Testis (tissue), 3 donors: ENCODE data around the gene RBKS. TPM values are rescaled to one million over a fixed set of nuclear protein-coding genes. Genes with fewer than 3 reads are reported as not detected.

Experiments
- DNase-seq: peaks from one replicate; pipeline ENCODE4 v3.0.0-alpha.2; 2019
- H3K27ac ChIP-seq, 2 donors: fragments of 200-600 bp; sonication (generic); one replicate each; pipeline ENCODE4 v1.5.1; 2019
- H3K27me3 ChIP-seq: fragments of 200-600 bp; sonication (generic); one replicate; pipeline ENCODE4 v1.5.1; 2019
- H3K36me3 ChIP-seq: fragments of 200-600 bp; sonication (generic); one replicate; pipeline ENCODE4 v1.5.1; 2017; ENCODE audit warnings: low read depth; ENCODE audit errors: missing control alignments
- H3K4me1 ChIP-seq: fragments of 200-600 bp; sonication (generic); one replicate; pipeline ENCODE4 v1.5.1; 2019
- H3K4me3 ChIP-seq, 2 donors: fragments of 200-600 bp; sonication (generic); one replicate each; pipeline ENCODE4 v1.5.1; 2017 to 2019
- H3K9me3 ChIP-seq: fragments of 200-600 bp; sonication (generic); one replicate; pipeline ENCODE4 v1.5.1; 2017
- CTCF ChIP-seq, 3 experiments: fragments of 450-650 bp in 2 of 3; fragments of 200-600 bp in 1 of 3; sonication (generic) in 1 of 3; IDR thresholded peaks; one replicate each; pipeline ENCODE4 v1.5.1; 2016 to 2019; ENCODE audit warnings: antibody characterized with exemption in 3 of 3, mild to moderate bottlenecking in 2 of 3, moderate library complexity in 1 of 3
- POLR2A ChIP-seq: fragments of 450-650 bp; IDR thresholded peaks from one replicate; pipeline ENCODE4 v1.6.1; 2017; ENCODE audit warnings: antibody characterized with exemption, mild to moderate bottlenecking, moderate library complexity
- WGBS, 2 donors: methylation state at CpG; one replicate each; pipeline ENCODE4 v1.1.5; 2018; 5-methylcytosine and 5-hydroxymethylcytosine counted together
- intact Hi-C: fragments of 100-400 bp; cut with DNase I; formaldehyde crosslinking; loops from one replicate; pipeline ENCODE4 v1.15.1; 2023; ENCODE audit warnings: low total_unique reads
- polyA plus RNA-seq: library from polyadenylated mRNA; stranded (reverse); fragments of 350-450 nt; fragmentation: Illumina TruSeq; extraction: RNeasy Lipid Tissue Mini Kit (QIAGEN cat#74804); gene quantifications from one replicate; pipeline ENCODE4 v1.2.3, GENCODE V29; 2014; ENCODE audit warnings: low read depth, low replicate concordance; ENCODE audit not compliant: insufficient read depth
- total RNA-seq, 2 donors: library from RNA; depleted of rRNA; stranded (reverse); fragments of >200 nt; gene quantifications; one replicate each; pipeline ENCODE4 v1.2.3, GENCODE V29; 2016

Gene RBKS
- total and polyA plus RNA-seq, 3 donors from 2014 or later, result 6.1 to 18.4 (median 6.3) TPM

- no peaks in the 10 kb centered on the region for H3K27me3 ChIP-seq
- WGBS, 2 donors, result 91 to 93% methylated on average over 13 of the region's 13 CpGs
- peaks cover 9% of the 10 kb centered on the region for H3K4me1 ChIP-seq
- no peak for DNase-seq
- intact Hi-C loops, result no loop called here
- no peak overlapping the region for H3K4me3 ChIP-seq
- no peaks in the 10 kb centered on the region for H3K36me3 ChIP-seq
- no peak overlapping the region for H3K27ac ChIP-seq
- no peak for TF ChIP-seq POLR2A
- TF ChIP-seq CTCF (IDR thresholded peaks at IDR 0.05), result no peak
- H3K9me3 ChIP-seq, result no peaks in the 10 kb centered on the region
Observed at GRCh38 chr2:27738349-27739057, 151.7 kb downstream of the RBKS start.

- 80 to 81% methylated on average over 7 of the region's 7 CpGs for WGBS, 2 donors
- no peak overlapping the region for H3K27ac ChIP-seq
- no peaks in the 10 kb centered on the region for H3K27me3 ChIP-seq
- TF ChIP-seq CTCF (IDR thresholded peaks at IDR 0.05) (no peak), POLR2A (no peak)
- no peak for DNase-seq
- intact Hi-C loops, result no loop called here
- no peak overlapping the region for H3K4me3 ChIP-seq
- peaks cover 9% of the 10 kb centered on the region for H3K4me1 ChIP-seq
- H3K36me3 ChIP-seq, result no peaks in the 10 kb centered on the region
- no peaks in the 10 kb centered on the region for H3K9me3 ChIP-seq
Observed at GRCh38 chr2:27737676-27738348, 152.4 kb downstream of the RBKS start.

GRCh38 chr2:27736890-27737204 lies 153.3 kb downstream of the RBKS start:
- DNase-seq, result no peak
- WGBS, 2 donors, result 82 to 97% methylated on average over 6 of the region's 6 CpGs

GRCh38 chr2:27736031-27736889 lies 153.9 kb downstream of the RBKS start:
- DNase-seq, result no peak
- intact Hi-C loops, result no loop called here
- TF ChIP-seq CTCF (IDR thresholded peaks at IDR 0.05), result no peak
- Histone ChIP-seq H3K36me3 (no peaks in the 10 kb centered on the region), H3K4me1 (peaks cover 9% of the 10 kb centered on the region), H3K27me3 (no peaks in the 10 kb centered on the region), H3K4me3 (peak overlapping the region in 1 of 2 donors; percentile 62), H3K27ac (peak overlapping the region; percentile 25 to 53), H3K9me3 (no peaks in the 10 kb centered on the region)
- 75 to 85% methylated on average over 9 to 10 of the region's 10 CpGs for WGBS, 2 donors

More at GRCh38 chr2:27736890-27737204, 153.3 kb downstream of the RBKS start:
- H3K4me1 ChIP-seq, result peaks cover 9% of the 10 kb centered on the region
- H3K9me3 ChIP-seq, result no peaks in the 10 kb centered on the region
- TF ChIP-seq POLR2A (no peak), CTCF (IDR thresholded peaks at IDR 0.05) (no peak)
- intact Hi-C loops, result no loop called here
- no peaks in the 10 kb centered on the region for H3K36me3 ChIP-seq
- H3K27ac ChIP-seq, result no peak overlapping the region
- no peak overlapping the region for H3K4me3 ChIP-seq
- no peaks in the 10 kb centered on the region for H3K27me3 ChIP-seq
